ENCODE data around the gene AUTS2.

The AUTS2 gene

GRCh38 chr7:70698219-70698832 is 1100.1 kb downstream of the AUTS2 start:
- DNase-seq (ENCODE audit: low spot score): peak; percentile 63

GRCh38 chr7:70699271-70699670 is 1101.0 kb downstream of the AUTS2 start:
- no peak for DNase-seq (ENCODE audit: low spot score)
- TF ChIP-seq CTCF (IDR thresholded peaks at IDR 0.05; ENCODE audit: extremely low read depth, missing control alignments): no peak

More at GRCh38 chr7:70698219-70698832, 1100.1 kb downstream of the AUTS2 start:
- peak; percentile 75 for TF ChIP-seq CTCF (IDR thresholded peaks at IDR 0.05; ENCODE audit: extremely low read depth, missing control alignments)

GRCh38 chr7:70700055-70700940 is 1102.0 kb downstream of the AUTS2 start:
- DNase-seq (ENCODE audit: low spot score): no peak
- TF ChIP-seq CTCF (IDR thresholded peaks at IDR 0.05; ENCODE audit: extremely low read depth, missing control alignments): no peak

- no peak for DNase-seq (ENCODE audit: low spot score)
- no peak for TF ChIP-seq CTCF (IDR thresholded peaks at IDR 0.05; ENCODE audit: extremely low read depth, missing control alignments)
Observed at GRCh38 chr7:70700941-70701425, 1102.7 kb downstream of the AUTS2 start.

GRCh38 chr7:70701477-70701876 is 1103.2 kb downstream of the AUTS2 start:
- no peak for DNase-seq (ENCODE audit: low spot score)
- TF ChIP-seq CTCF (IDR thresholded peaks at IDR 0.05; ENCODE audit: extremely low read depth, missing control alignments): no peak

GRCh38 chr7:70701991-70702390 is 1103.7 kb downstream of the AUTS2 start:
- DNase-seq (ENCODE audit: low spot score): no peak
- TF ChIP-seq CTCF (IDR thresholded peaks at IDR 0.05; ENCODE audit: extremely low read depth, missing control alignments): no peak

GRCh38 chr7:70703785-70704184 is 1105.5 kb downstream of the AUTS2 start:
- no peak for TF ChIP-seq CTCF (IDR thresholded peaks at IDR 0.05; ENCODE audit: extremely low read depth, missing control alignments)
- no peak for DNase-seq (ENCODE audit: low spot score)
